ENCODE data around the gene SUN5.

SUN5 gene

GRCh38 chr20:32993496-32994050 lies 10.7 kb downstream of the SUN5 start:
- no peak for DNase-seq (ENCODE audit: low spot score)

- DNase-seq (ENCODE audit: low spot score) = no peak
Observed at GRCh38 chr20:32991792-32992641, 12.2 kb downstream of the SUN5 start.

- DNase-seq (ENCODE audit: low spot score) = no peak
Observed at GRCh38 chr20:32991383-32991782, 12.8 kb downstream of the SUN5 start.

GRCh38 chr20:32990426-32990825 lies 13.8 kb downstream of the SUN5 start:
- DNase-seq (ENCODE audit: low spot score) = no peak

- DNase-seq (ENCODE audit: low spot score) = no peak
Observed at GRCh38 chr20:32989507-32990283, 14.5 kb downstream of the SUN5 start.

GRCh38 chr20:32988008-32988407 lies 16.2 kb downstream of the SUN5 start:
- DNase-seq (ENCODE audit: low spot score) = no peak

- no peak for DNase-seq (ENCODE audit: low spot score)
Observed at GRCh38 chr20:32987044-32987825, 17.0 kb downstream of the SUN5 start.

- no peak for DNase-seq (ENCODE audit: low spot score)
Observed at GRCh38 chr20:32986331-32986966, 17.8 kb downstream of the SUN5 start.

GRCh38 chr20:32985596-32985995 lies 18.6 kb downstream of the SUN5 start:
- DNase-seq (ENCODE audit: low spot score) = no peak

GRCh38 chr20:32984631-32985354 lies 19.4 kb downstream of the SUN5 start:
- no peak for DNase-seq (ENCODE audit: low spot score)

GRCh38 chr20:32984196-32984595 lies 20.0 kb downstream of the SUN5 start:
- DNase-seq (ENCODE audit: low spot score) = no peak

- DNase-seq (ENCODE audit: low spot score) = no peak
Observed at GRCh38 chr20:32983459-32984112, 20.6 kb downstream of the SUN5 start.

- no peak for DNase-seq (ENCODE audit: low spot score)
Observed at GRCh38 chr20:32982617-32983458, 21.4 kb downstream of the SUN5 start.

GRCh38 chr20:32980990-32981389 lies 23.2 kb downstream of the SUN5 start:
- DNase-seq (ENCODE audit: low spot score) = no peak

GRCh38 chr20:32980131-32980941 lies 23.9 kb downstream of the SUN5 start:
- DNase-seq (ENCODE audit: low spot score) = no peak

- DNase-seq (ENCODE audit: low spot score) = no peak
Observed at GRCh38 chr20:32979201-32979998, 24.8 kb downstream of the SUN5 start.

GRCh38 chr20:32978009-32978335 lies 26.3 kb downstream of the SUN5 start:
- DNase-seq (ENCODE audit: low spot score) = no peak
